GM12875 (cell line): Measurements from ENCODE around the gene BHLHA15.

Source experiments
- H3K4me3 ChIP-seq: one replicate; pipeline ENCODE4 v1.5.1; 2011; ENCODE audit warnings: low read depth, low read length, control low read depth
- CTCF ChIP-seq: IDR thresholded peaks from 2 replicates; pipeline ENCODE4 v1.5.1; 2011; ENCODE audit warnings: low read depth, mild to moderate bottlenecking, control low read depth, inconsistent platforms, low read length, moderate library complexity, borderline replicate concordance; ENCODE audit not compliant: insufficient read depth

Gene BHLHA15

GRCh38 chr7:98187138-98187502 is 24.1 kb upstream of the BHLHA15 start:
- no peak overlapping the region for H3K4me3 ChIP-seq
- TF ChIP-seq CTCF: no peak

GRCh38 chr7:98189559-98189958 is 21.7 kb upstream of the BHLHA15 start:
- H3K4me3 ChIP-seq: no peak overlapping the region
- TF ChIP-seq CTCF: no peak

GRCh38 chr7:98191668-98192431 is 19.4 kb upstream of the BHLHA15 start:
- no peak overlapping the region for H3K4me3 ChIP-seq
- no peak for TF ChIP-seq CTCF

- TF ChIP-seq CTCF: no peak
- no peak overlapping the region for H3K4me3 ChIP-seq
Measured at GRCh38 chr7:98192781-98193457, 18.3 kb upstream of the BHLHA15 start.

- no peak for TF ChIP-seq CTCF
- H3K4me3 ChIP-seq: no peak overlapping the region
Measured at GRCh38 chr7:98193474-98194180, 17.6 kb upstream of the BHLHA15 start.

- H3K4me3 ChIP-seq: no peak overlapping the region
- no peak for TF ChIP-seq CTCF
Measured at GRCh38 chr7:98194186-98194585, 17.1 kb upstream of the BHLHA15 start.
